CD14-positive monocyte (primary cell): ENCODE measurements around the gene FBRS. TPM values are rescaled to one million over a fixed set of nuclear protein-coding genes. Genes with fewer than 3 reads are reported as not detected.

Experiments used
- DNase-seq, 3 donors: peaks; one replicate each; pipeline ENCODE4 v3.0.0-alpha.2; 2011 to 2022
- H2AFZ ChIP-seq: 2 replicates; pipeline ENCODE4 v1.6.0; 2012; ENCODE audit warnings: mild to moderate bottlenecking, low read depth, low read length, inconsistent platforms; ENCODE audit not compliant: insufficient read depth, poor library complexity, severe bottlenecking
- H3K27ac ChIP-seq, 2 donors: 1 replicate in 1 of 2; 2 replicates in 1 of 2; pipeline ENCODE4 v1.5.1; 2012 to 2013; ENCODE audit warnings: low read length in 2 of 2, control low read depth in 1 of 2, inconsistent platforms in 1 of 2, low read depth in 1 of 2, mild to moderate bottlenecking in 1 of 2
- H3K27me3 ChIP-seq, 2 donors: one replicate each; pipeline versions ENCODE4 v1.6.0 to v1.6.1; 2011 to 2013; ENCODE audit warnings: low read length in 2 of 2; ENCODE audit not compliant: control insufficient read depth in 2 of 2, insufficient read depth in 2 of 2
- H3K36me3 ChIP-seq, 2 donors: replicated peaks in 1 of 2; 1 replicate in 1 of 2; 2 replicates in 1 of 2; pipeline versions ENCODE4 v1.5.1 to v1.6.1; 2012 to 2013; ENCODE audit warnings: low read length in 2 of 2, control low read depth in 1 of 2, inconsistent platforms in 1 of 2, mild to moderate bottlenecking in 1 of 2; ENCODE audit not compliant: insufficient read depth in 2 of 2, control insufficient read depth in 1 of 2
- H3K4me1 ChIP-seq, 2 donors: 1 replicate in 1 of 2; 2 replicates in 1 of 2; pipeline versions ENCODE4 v1.5.1 to v1.6.1; 2012 to 2013; ENCODE audit warnings: low read length in 2 of 2, control low read depth in 1 of 2, inconsistent platforms in 1 of 2, mild to moderate bottlenecking in 1 of 2, moderate library complexity in 1 of 2; ENCODE audit not compliant: insufficient read depth in 2 of 2, control insufficient read depth in 1 of 2
- H3K4me2 ChIP-seq: replicated peaks from 2 replicates; pipeline ENCODE3; 2012; ENCODE audit warnings: low read length, moderate library complexity, mild to moderate bottlenecking; ENCODE audit not compliant: poor library complexity, severe bottlenecking; ENCODE audit errors: extremely low read depth
- H3K4me3 ChIP-seq, 3 experiments: fragments of 200-600 bp in 1 of 3; sonication (generic) in 1 of 3; replicated peaks in 1 of 3; 1 replicate in 2 of 3; 2 replicates in 1 of 3; pipeline ENCODE4 v1.5.1; 2011 to 2013; ENCODE audit warnings: low read length in 3 of 3, mild to moderate bottlenecking in 3 of 3, control low read depth in 2 of 3, low read depth in 2 of 3, inconsistent platforms in 1 of 3, moderate library complexity in 1 of 3
- H3K79me2 ChIP-seq: 2 replicates; pipeline ENCODE4 v1.6.0; 2012; ENCODE audit warnings: mild to moderate bottlenecking, control low read depth, inconsistent platforms, low read length, moderate library complexity; ENCODE audit not compliant: insufficient read depth
- H3K9ac ChIP-seq: 2 replicates; pipeline ENCODE4 v1.6.0; 2017; ENCODE audit warnings: low read length, mild to moderate bottlenecking; ENCODE audit not compliant: insufficient read depth, poor library complexity, severe bottlenecking
- H3K9me3 ChIP-seq, 2 donors: replicated peaks in 1 of 2; 1 replicate in 1 of 2; 2 replicates in 1 of 2; pipeline versions ENCODE4 v1.5.1 to v1.6.1; 2012 to 2013; ENCODE audit warnings: low read length in 2 of 2, control low read depth in 1 of 2; ENCODE audit not compliant: control insufficient read depth in 1 of 2, insufficient read depth in 1 of 2
- H4K20me1 ChIP-seq: 2 replicates; pipeline ENCODE4 v1.6.0; 2012; ENCODE audit warnings: mild to moderate bottlenecking, low read length, control low read depth, moderate library complexity; ENCODE audit not compliant: insufficient read depth
- H3K27ac Mint-ChIP-seq, 7 donors: one replicate each; pipeline ENCODE4 v1.8.0; 2020; ENCODE audit warnings: mild to moderate bottlenecking in 7 of 7, mixed read lengths in 7 of 7, moderate library complexity in 6 of 7, inconsistent platforms in 2 of 7
- H3K27me3 Mint-ChIP-seq, 3 donors: one replicate each; pipeline ENCODE4 v1.8.0; 2021 to 2022; ENCODE audit warnings: low read depth in 3 of 3, mild to moderate bottlenecking in 3 of 3, mixed read lengths in 3 of 3, moderate library complexity in 3 of 3, inconsistent platforms in 1 of 3
- H3K36me3 Mint-ChIP-seq, 2 donors: one replicate each; pipeline ENCODE4 v1.8.0; 2020; ENCODE audit warnings: mixed read lengths in 2 of 2, inconsistent platforms in 1 of 2, mild to moderate bottlenecking in 1 of 2
- H3K4me1 Mint-ChIP-seq: one replicate; pipeline ENCODE4 v1.8.0; 2020; ENCODE audit warnings: mild to moderate bottlenecking, mixed read lengths
- H3K4me3 Mint-ChIP-seq, 2 donors: one replicate each; pipeline ENCODE4 v1.8.0; 2020; ENCODE audit warnings: mild to moderate bottlenecking in 2 of 2, mixed read lengths in 2 of 2, moderate library complexity in 1 of 2
- H3K9me3 Mint-ChIP-seq, 7 donors: one replicate each; pipeline ENCODE4 v1.8.0; 2020 to 2022; ENCODE audit warnings: mixed read lengths in 7 of 7, mild to moderate bottlenecking in 6 of 7, moderate library complexity in 6 of 7, inconsistent platforms in 2 of 7
- CTCF ChIP-seq: fragments of 200-600 bp; IDR thresholded peaks from one replicate; pipeline ENCODE4 v1.8.0; 2022; ENCODE audit warnings: antibody characterized with exemption, mild to moderate bottlenecking
- WGBS: methylation state at CpG from one replicate; pipeline ENCODE4 v1.1.5; 2013; ENCODE audit warnings: missing lambda C conversion rate; ENCODE audit not compliant: insufficient coverage; 5-methylcytosine and 5-hydroxymethylcytosine counted together
- intact Hi-C, 2 donors: fragments of 100-400 bp; cut with micrococcal nuclease; formaldehyde crosslinking; loops; one replicate each; pipeline versions ENCODE4 v1.15.0 to v1.15.1; 2023
- polyA plus RNA-seq, 3 donors: library from polyadenylated mRNA; depleted of rRNA in 1 of 3; unstranded in 2 of 3; stranded (reverse) in 1 of 3; fragments of 300-500 nt in 2 of 3; fragments of >200 nt in 1 of 3; fragmentation: Illumina TruSeq in 2 of 3; gene quantifications; 1 replicate in 2 of 3; 2 replicates in 1 of 3; pipeline ENCODE4 v1.2.3, GENCODE V29; 2012 to 2021

Gene FBRS
- polyA plus RNA-seq, 3 donors = 1.4 to 44.8 (median 2.1) TPM

DNA sequence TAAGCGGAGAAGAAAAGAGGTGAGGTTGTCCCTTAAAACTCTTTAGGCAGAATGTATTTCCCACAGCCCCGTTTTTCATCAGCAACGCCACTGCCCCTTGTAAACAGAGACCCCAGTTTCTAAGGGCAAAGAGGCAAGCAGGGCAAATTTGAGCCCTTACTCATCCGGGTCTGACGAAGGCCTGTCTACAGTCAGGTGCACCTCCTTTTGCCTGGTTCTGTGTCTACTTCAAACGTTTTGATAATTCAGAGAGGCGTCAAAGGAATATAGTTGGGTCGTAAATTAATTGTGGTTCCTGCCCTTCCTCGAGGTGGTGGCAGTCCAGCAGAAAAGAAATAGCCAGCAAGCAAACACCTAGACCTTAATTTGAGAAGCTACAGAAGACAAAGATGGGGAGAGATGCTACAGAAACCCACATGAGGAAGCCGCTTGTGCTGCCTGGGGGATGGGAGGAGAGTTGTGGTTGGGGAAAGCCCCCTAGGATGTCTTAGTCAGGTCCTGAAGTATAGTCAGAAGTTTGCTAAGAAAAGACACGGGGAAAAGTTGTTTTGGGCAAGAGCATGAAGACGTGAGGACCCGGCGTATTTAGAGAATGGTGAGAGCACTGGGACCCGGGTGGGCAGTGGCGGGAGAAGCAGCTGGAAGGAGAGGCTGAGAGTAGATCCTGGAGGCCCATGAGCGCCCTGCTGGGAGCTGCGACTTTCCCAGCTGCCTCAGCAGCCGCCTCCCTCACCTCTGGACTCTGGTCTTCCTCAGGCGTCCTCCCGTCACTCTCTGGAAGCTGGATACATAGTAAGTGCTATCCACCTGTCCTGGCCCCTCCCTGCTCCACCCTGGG lies 2.4 kb downstream of the FBRS start:
- peaks cover 0 to 1% (median 0%) of the 10 kb centered on the region in 3 donors for H3K27me3 Mint-ChIP-seq
- intact Hi-C loops = no loop called here
- peaks cover 55 to 62% of the 10 kb centered on the region in 2 donors for H3K36me3 Mint-ChIP-seq
- peaks cover 61% of the 10 kb centered on the region for H4K20me1 ChIP-seq
- peak; percentile 65 to 88 (median 74) for DNase-seq
- TF ChIP-seq CTCF = no peak
- H3K79me2 ChIP-seq = peaks cover 58% of the 10 kb centered on the region
- H3K4me3 ChIP-seq = peak overlapping the region; percentile 80 to 99 (median 86)
- H3K4me3 Mint-ChIP-seq = peak overlapping the region; percentile 84 to 87
- WGBS = 31% methylated on average over 17 of the region's 21 CpGs
- peaks cover 33 to 45% of the 10 kb centered on the region in 2 donors for H3K4me1 ChIP-seq
- peak overlapping the region; percentile 79 to 94 (median 89) for H3K27ac Mint-ChIP-seq
- H3K9me3 ChIP-seq = no peaks in the 10 kb centered on the region
- peaks cover 42% of the 10 kb centered on the region for H3K4me1 Mint-ChIP-seq
- H3K27ac ChIP-seq = peak overlapping the region; percentile 77 to 99
- peaks cover 0 to 2% (median 0%) of the 10 kb centered on the region in 7 donors for H3K9me3 Mint-ChIP-seq
- peak overlapping the region; percentile 99 for H3K4me2 ChIP-seq
- peaks cover 50 to 61% of the 10 kb centered on the region in 2 donors for H3K36me3 ChIP-seq
- no peak overlapping the region for H2AFZ ChIP-seq
- peak overlapping the region; percentile 95 for H3K9ac ChIP-seq
- no peaks in the 10 kb centered on the region for H3K27me3 ChIP-seq

DNA sequence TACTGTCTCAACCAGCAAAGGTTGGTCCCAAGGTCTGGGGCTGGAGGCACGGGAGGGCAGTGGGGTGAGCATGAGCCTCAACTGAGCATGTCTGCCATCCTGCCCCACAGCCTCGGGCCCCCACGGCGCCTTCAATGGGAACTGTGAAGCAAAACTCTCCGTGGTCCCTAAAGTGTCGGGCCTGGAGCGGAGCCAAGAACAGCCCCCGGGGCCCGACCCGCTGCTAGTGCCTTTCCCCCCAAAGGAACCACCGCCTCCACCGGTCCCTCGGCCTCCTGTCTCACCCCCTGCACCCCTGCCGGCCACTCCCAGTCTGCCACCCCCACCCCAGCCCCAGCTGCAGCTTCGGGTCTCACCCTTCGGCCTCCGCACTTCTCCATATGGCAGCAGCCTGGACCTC lies 4.2 kb downstream of the FBRS start:
- TF ChIP-seq CTCF = no peak
- Histone ChIP-seq H3K27me3 (no peaks in the 10 kb centered on the region), H3K4me1 (peaks cover 24 to 28% of the 10 kb centered on the region in 2 donors), H4K20me1 (peaks cover 79% of the 10 kb centered on the region), H3K79me2 (peaks cover 58% of the 10 kb centered on the region), H3K36me3 (peaks cover 62 to 65% of the 10 kb centered on the region in 2 donors), H3K27ac (peak overlapping the region in 1 of 2 donors; percentile 99), H3K4me2 (no peak overlapping the region), H3K9ac (no peak overlapping the region), H2AFZ (no peak overlapping the region), H3K4me3 (no peak overlapping the region), H3K9me3 (no peaks in the 10 kb centered on the region)
- Mint-ChIP-seq H3K36me3 (peaks cover 60 to 68% of the 10 kb centered on the region in 2 donors), H3K27me3 (peaks cover 0 to 1% (median 0%) of the 10 kb centered on the region in 3 donors), H3K4me1 (peaks cover 28% of the 10 kb centered on the region), H3K9me3 (no peaks in the 10 kb centered on the region), H3K27ac (peak overlapping the region in 4 of 7 donors; percentile 20 to 85 (median 56)), H3K4me3 (peak overlapping the region in 1 of 2 donors; percentile 41)
- WGBS = 97% methylated on average over 13 of the region's 17 CpGs
- intact Hi-C loops = no loop called here
- peak in 1 of 3 donors; percentile 4 for DNase-seq
